ENCODE measurements around the gene ANXA6.

The ANXA6 gene

GRCh38 chr5:151087486-151087885, 70.1 kb downstream of the ANXA6 start:
- H3K4me1 ChIP-seq (ENCODE audit: control insufficient read depth, insufficient read depth, low read length), result peaks cover 1% of the 10 kb centered on the region; the same call in 1 of the 2 replicates
- no peak overlapping the region for H3K9ac ChIP-seq (ENCODE audit: low read depth, low read length)
- H3K27ac ChIP-seq (ENCODE audit: low read depth, low read length), result no peak overlapping the region
- no peaks in the 10 kb centered on the region for H3K9me3 ChIP-seq (ENCODE audit: control insufficient read depth, insufficient read depth, low read length)
- no peaks in the 10 kb centered on the region for H3K27me3 ChIP-seq (ENCODE audit: control insufficient read depth, insufficient read depth, low read length)
- no peaks in the 10 kb centered on the region for H3K36me3 ChIP-seq (ENCODE audit: control insufficient read depth, insufficient read depth, low read length)
- no peak overlapping the region for H3K4me3 ChIP-seq (ENCODE audit: low read depth, low read length)

- H3K4me1 ChIP-seq (ENCODE audit: control insufficient read depth, insufficient read depth, low read length), result peaks cover 7% of the 10 kb centered on the region; the same call in 1 of the 2 replicates
- no peak overlapping the region for H3K9ac ChIP-seq (ENCODE audit: low read depth, low read length)
- no peaks in the 10 kb centered on the region for H3K27me3 ChIP-seq (ENCODE audit: control insufficient read depth, insufficient read depth, low read length)
- no peaks in the 10 kb centered on the region for H3K36me3 ChIP-seq (ENCODE audit: control insufficient read depth, insufficient read depth, low read length)
- no peak overlapping the region for H3K27ac ChIP-seq (ENCODE audit: low read depth, low read length)
- H3K4me3 ChIP-seq (ENCODE audit: low read depth, low read length), result no peak overlapping the region
- H3K9me3 ChIP-seq (ENCODE audit: control insufficient read depth, insufficient read depth, low read length), result no peaks in the 10 kb centered on the region
These were observed 70.6 kb downstream of the ANXA6 start for GRCh38 chr5:151086905-151087360.

- H3K9ac ChIP-seq (ENCODE audit: low read depth, low read length), result no peak overlapping the region
- H3K36me3 ChIP-seq (ENCODE audit: control insufficient read depth, insufficient read depth, low read length), result no peaks in the 10 kb centered on the region
- no peak overlapping the region for H3K27ac ChIP-seq (ENCODE audit: low read depth, low read length)
- H3K4me1 ChIP-seq (ENCODE audit: control insufficient read depth, insufficient read depth, low read length), result peaks cover 12% of the 10 kb centered on the region; the same call in 1 of the 2 replicates
- no peaks in the 10 kb centered on the region for H3K9me3 ChIP-seq (ENCODE audit: control insufficient read depth, insufficient read depth, low read length)
- no peaks in the 10 kb centered on the region for H3K27me3 ChIP-seq (ENCODE audit: control insufficient read depth, insufficient read depth, low read length)
- H3K4me3 ChIP-seq (ENCODE audit: low read depth, low read length), result no peak overlapping the region
These were observed 71.2 kb downstream of the ANXA6 start for GRCh38 chr5:151086192-151086869.

- no peaks in the 10 kb centered on the region for H3K27me3 ChIP-seq (ENCODE audit: control insufficient read depth, insufficient read depth, low read length)
- H3K27ac ChIP-seq (ENCODE audit: low read depth, low read length), result no peak overlapping the region
- H3K36me3 ChIP-seq (ENCODE audit: control insufficient read depth, insufficient read depth, low read length), result no peaks in the 10 kb centered on the region
- no peak overlapping the region for H3K4me3 ChIP-seq (ENCODE audit: low read depth, low read length)
- peaks cover 12% of the 10 kb centered on the region; the same call in 1 of the 2 replicates for H3K4me1 ChIP-seq (ENCODE audit: control insufficient read depth, insufficient read depth, low read length)
- no peak overlapping the region for H3K9ac ChIP-seq (ENCODE audit: low read depth, low read length)
- no peaks in the 10 kb centered on the region for H3K9me3 ChIP-seq (ENCODE audit: control insufficient read depth, insufficient read depth, low read length)
These were observed 72.0 kb downstream of the ANXA6 start for GRCh38 chr5:151085517-151086041.

- Histone ChIP-seq H3K4me1 (ENCODE audit: control insufficient read depth, insufficient read depth, low read length) (peaks cover 12% of the 10 kb centered on the region; the same call in 1 of the 2 replicates), H3K9me3 (ENCODE audit: control insufficient read depth, insufficient read depth, low read length) (no peaks in the 10 kb centered on the region), H3K27me3 (ENCODE audit: control insufficient read depth, insufficient read depth, low read length) (no peaks in the 10 kb centered on the region), H3K4me3 (ENCODE audit: low read depth, low read length) (no peak overlapping the region), H3K27ac (ENCODE audit: low read depth, low read length) (no peak overlapping the region), H3K9ac (ENCODE audit: low read depth, low read length) (no peak overlapping the region), H3K36me3 (ENCODE audit: control insufficient read depth, insufficient read depth, low read length) (no peaks in the 10 kb centered on the region)
These were observed 73.2 kb downstream of the ANXA6 start for GRCh38 chr5:151084363-151084762.

- Histone ChIP-seq H3K27me3 (ENCODE audit: control insufficient read depth, insufficient read depth, low read length) (no peaks in the 10 kb centered on the region), H3K4me3 (ENCODE audit: low read depth, low read length) (no peak overlapping the region), H3K9ac (ENCODE audit: low read depth, low read length) (no peak overlapping the region), H3K27ac (ENCODE audit: low read depth, low read length) (no peak overlapping the region), H3K9me3 (ENCODE audit: control insufficient read depth, insufficient read depth, low read length) (no peaks in the 10 kb centered on the region), H3K36me3 (ENCODE audit: control insufficient read depth, insufficient read depth, low read length) (no peaks in the 10 kb centered on the region), H3K4me1 (ENCODE audit: control insufficient read depth, insufficient read depth, low read length) (peaks cover 12% of the 10 kb centered on the region; the same call in 1 of the 2 replicates)
These were observed 74.4 kb downstream of the ANXA6 start for GRCh38 chr5:151083081-151083676.

- Histone ChIP-seq H3K4me1 (ENCODE audit: control insufficient read depth, insufficient read depth, low read length) (peaks cover 12% of the 10 kb centered on the region; the same call in 1 of the 2 replicates), H3K36me3 (ENCODE audit: control insufficient read depth, insufficient read depth, low read length) (no peaks in the 10 kb centered on the region), H3K4me3 (ENCODE audit: low read depth, low read length) (no peak overlapping the region; the same call in 1 of the 2 replicates), H3K27me3 (ENCODE audit: control insufficient read depth, insufficient read depth, low read length) (no peaks in the 10 kb centered on the region), H3K27ac (ENCODE audit: low read depth, low read length) (no peak overlapping the region), H3K9me3 (ENCODE audit: control insufficient read depth, insufficient read depth, low read length) (no peaks in the 10 kb centered on the region), H3K9ac (ENCODE audit: low read depth, low read length) (no peak overlapping the region)
These were observed 75.2 kb downstream of the ANXA6 start for GRCh38 chr5:151082282-151082902.

GRCh38 chr5:151081431-151082281, 75.9 kb downstream of the ANXA6 start:
- no peaks in the 10 kb centered on the region for H3K27me3 ChIP-seq (ENCODE audit: control insufficient read depth, insufficient read depth, low read length)
- no peaks in the 10 kb centered on the region for H3K36me3 ChIP-seq (ENCODE audit: control insufficient read depth, insufficient read depth, low read length)
- peaks cover 12% of the 10 kb centered on the region; the same call in 1 of the 2 replicates for H3K4me1 ChIP-seq (ENCODE audit: control insufficient read depth, insufficient read depth, low read length)
- H3K9ac ChIP-seq (ENCODE audit: low read depth, low read length), result peak overlapping the region; percentile 68
- peak overlapping the region; percentile 75 for H3K4me3 ChIP-seq (ENCODE audit: low read depth, low read length)
- H3K27ac ChIP-seq (ENCODE audit: low read depth, low read length), result peak overlapping the region; percentile 89
- no peaks in the 10 kb centered on the region for H3K9me3 ChIP-seq (ENCODE audit: control insufficient read depth, insufficient read depth, low read length)

GRCh38 chr5:151080613-151081430, 76.8 kb downstream of the ANXA6 start, which contains the start of gene TNIP1:
TNIP1 (minus strand) TSS chr5:151081034; CDS start chr5:151065095, 15,939 bp downstream.
- Histone ChIP-seq H3K27ac (ENCODE audit: low read depth, low read length) (peak within 1 kb of the TSS; percentile 89), H3K4me1 (ENCODE audit: control insufficient read depth, insufficient read depth, low read length) (peaks cover 12% of the 10 kb centered on the region; the same call in 1 of the 2 replicates), H3K36me3 (ENCODE audit: control insufficient read depth, insufficient read depth, low read length) (no peaks in the 10 kb centered on the region)

More at GRCh38 chr5:151080613-151081430, 76.8 kb downstream of the ANXA6 start, which contains the start of gene TNIP1:
- H3K9me3 ChIP-seq (ENCODE audit: control insufficient read depth, insufficient read depth, low read length), result no peaks in the 10 kb centered on the region
- H3K4me3 ChIP-seq (ENCODE audit: low read depth, low read length), result peak within 1 kb of the TSS; percentile 75
- peak within 1 kb of the TSS; percentile 68 for H3K9ac ChIP-seq (ENCODE audit: low read depth, low read length)
- no peaks in the 10 kb centered on the region for H3K27me3 ChIP-seq (ENCODE audit: control insufficient read depth, insufficient read depth, low read length)

Data from HUES48 (cell line).